ENCODE measurements around the gene GTPBP2. TPM values are rescaled to one million over a fixed set of nuclear protein-coding genes. Genes with fewer than 3 reads are reported as not detected.
A peak's percentile ranks its signal among the peaks of the same experiment; 100 is the strongest.

Gene GTPBP2
- total RNA-seq: 23.6 TPM
- long read RNA-seq, partial matches to known transcripts: 4 of 5 reads
- long read RNA-seq, other reads (novel, unspliced or antisense): 0 of 5 reads

DNA sequence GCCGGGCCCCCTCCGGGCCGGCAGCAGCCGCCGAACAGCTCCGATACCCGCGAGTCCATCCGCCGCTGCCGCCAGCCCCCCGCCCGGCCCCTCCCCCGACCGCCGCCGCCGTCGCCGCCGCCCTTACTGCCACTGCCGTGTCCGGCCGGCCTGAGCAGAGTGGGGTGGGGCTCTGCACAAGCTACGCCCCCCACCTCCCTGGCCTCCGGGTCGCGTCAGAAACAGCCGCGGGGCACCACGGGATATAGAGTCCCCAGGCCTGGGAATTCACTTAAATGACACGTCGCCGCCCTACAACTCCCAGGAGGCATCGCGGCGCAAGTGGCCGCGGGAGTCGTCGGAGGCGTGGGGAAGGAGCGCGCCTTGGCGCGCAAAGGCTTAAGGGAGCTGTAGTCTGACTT lies at the start of gene GTPBP2:
Gene GTPBP2, minus strand, starts transcription at position 161 of the 401 bp plus-strand sequence. Its CDS starts 102 bp downstream, at position 59.
- DNase-seq (peak; percentile 99), ATAC-seq (peak; percentile 89)
- intact Hi-C loops (cut with micrococcal nuclease): no loop called here

DNA sequence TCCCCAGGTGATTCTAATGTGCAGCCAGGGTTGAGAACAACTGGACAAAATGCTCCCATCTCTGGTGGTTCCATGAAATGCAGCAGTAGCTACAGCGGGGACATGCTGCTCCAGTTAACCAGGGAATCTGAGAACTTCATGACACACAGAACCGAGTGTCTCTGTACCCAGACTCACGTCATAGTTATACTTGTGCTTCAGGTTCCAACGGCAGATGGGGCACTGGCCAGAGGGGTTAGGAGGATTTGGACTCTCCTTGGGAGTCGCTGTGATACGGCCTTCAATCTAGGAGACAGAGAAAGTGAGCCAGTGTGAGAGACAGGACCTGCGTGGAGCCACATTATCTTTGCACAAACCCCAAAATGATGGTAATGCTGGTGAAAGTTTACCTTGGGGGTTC lies 49.3 kb upstream of the GTPBP2 start:
- DNase-seq (no peak), ATAC-seq (no peak)
- intact Hi-C loops (cut with micrococcal nuclease): no loop called here

- ATAC-seq (no peak), DNase-seq (no peak)
- intact Hi-C loops (cut with micrococcal nuclease): no loop called here
Measured at GRCh38 chr6:43677759-43678158, 48.7 kb upstream of the GTPBP2 start.

DNA sequence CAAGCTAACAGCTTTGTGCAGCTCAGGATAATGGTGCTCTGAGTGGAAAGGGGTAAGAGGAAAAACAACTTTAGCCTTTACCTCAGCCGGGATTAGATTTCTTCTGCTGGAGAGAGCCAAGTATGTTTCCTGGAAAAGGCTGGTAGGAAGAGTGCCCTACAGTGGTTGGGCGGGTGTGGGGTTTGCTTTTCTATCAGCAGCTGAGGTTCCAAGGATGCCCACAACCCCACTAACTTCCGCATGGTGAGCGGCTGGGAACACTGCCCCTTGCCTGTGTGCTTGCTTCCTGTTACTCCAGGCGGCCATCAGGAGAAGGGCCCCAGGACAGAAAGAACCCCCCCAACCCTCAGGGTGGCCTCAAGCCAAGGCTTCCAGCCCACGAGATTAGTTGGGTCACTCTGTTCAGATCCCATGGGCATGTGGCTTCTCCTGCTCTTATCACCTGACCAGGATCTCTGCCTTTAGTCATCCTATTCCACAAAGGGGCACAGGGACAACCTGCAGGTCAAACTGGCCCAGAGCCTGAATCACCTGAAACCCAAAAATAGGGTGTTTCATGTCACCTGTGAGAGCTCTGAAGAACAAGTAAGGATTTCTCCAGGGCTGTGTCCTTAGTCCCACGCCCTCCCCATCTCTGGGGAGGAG lies 48.0 kb upstream of the GTPBP2 start:
- DNase-seq (no peak), ATAC-seq (peak; percentile 18)
- intact Hi-C loops (cut with micrococcal nuclease): no loop called here

- DNase-seq: no peak
- ATAC-seq: no peak
- intact Hi-C loops (cut with micrococcal nuclease): no loop called here
Measured at GRCh38 chr6:43674921-43675320, 45.9 kb upstream of the GTPBP2 start.

GRCh38 chr6:43674291-43674690 lies 45.2 kb upstream of the GTPBP2 start:
- ATAC-seq: no peak
- intact Hi-C loops (cut with micrococcal nuclease): no loop called here

GRCh38 chr6:43673444-43674084 lies 44.5 kb upstream of the GTPBP2 start:
- no peak for DNase-seq
- intact Hi-C loops (cut with micrococcal nuclease): no loop called here
- ATAC-seq: no peak

More at GRCh38 chr6:43674291-43674690, 45.2 kb upstream of the GTPBP2 start:
- no peak for DNase-seq

- DNase-seq: no peak
- no peak for ATAC-seq
- intact Hi-C loops (cut with micrococcal nuclease): no loop called here
Measured at GRCh38 chr6:43671801-43672690, 43.0 kb upstream of the GTPBP2 start.

GRCh38 chr6:43671011-43671800 lies 42.1 kb upstream of the GTPBP2 start:
- DNase-seq: no peak
- intact Hi-C loops (cut with micrococcal nuclease): no loop called here
- ATAC-seq: no peak

DNA sequence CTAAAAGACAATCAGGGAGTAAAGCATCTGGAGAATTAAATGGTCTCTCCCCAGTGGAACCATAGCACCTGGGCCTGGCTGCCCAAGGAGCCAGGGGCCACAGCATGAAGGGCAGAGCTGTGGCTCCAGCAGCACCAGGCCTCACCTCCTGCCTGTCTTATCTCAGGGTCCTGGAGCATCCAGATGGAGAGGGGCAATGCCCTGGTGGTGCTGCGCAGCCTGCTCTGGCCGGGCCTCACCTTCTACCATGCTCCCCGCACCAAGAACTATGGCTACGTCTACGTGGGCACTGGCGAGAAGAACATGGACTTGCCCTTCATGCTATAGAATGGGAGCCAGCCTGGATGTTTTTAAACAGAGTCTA lies 41.5 kb upstream of the GTPBP2 start:
- ATAC-seq: no peak
- intact Hi-C loops (cut with micrococcal nuclease): no loop called here
- DNase-seq: no peak

GRCh38 chr6:43669922-43670622 lies 41.0 kb upstream of the GTPBP2 start:
- DNase-seq: no peak
- intact Hi-C loops (cut with micrococcal nuclease): loop anchor here (5.0 kb wide), 2 partner anchors 87 to 407 kb away; no protein-coding TSS in a partner anchor
- peak; percentile 6 for ATAC-seq

GRCh38 chr6:43669050-43669921 lies 40.2 kb upstream of the GTPBP2 start:
- intact Hi-C loops (cut with micrococcal nuclease): loop anchor here (5.0 kb wide), 2 partner anchors 88 to 408 kb away; no protein-coding TSS in a partner anchor
- ATAC-seq (peak; percentile 73), DNase-seq (peak; percentile 84)

DNA sequence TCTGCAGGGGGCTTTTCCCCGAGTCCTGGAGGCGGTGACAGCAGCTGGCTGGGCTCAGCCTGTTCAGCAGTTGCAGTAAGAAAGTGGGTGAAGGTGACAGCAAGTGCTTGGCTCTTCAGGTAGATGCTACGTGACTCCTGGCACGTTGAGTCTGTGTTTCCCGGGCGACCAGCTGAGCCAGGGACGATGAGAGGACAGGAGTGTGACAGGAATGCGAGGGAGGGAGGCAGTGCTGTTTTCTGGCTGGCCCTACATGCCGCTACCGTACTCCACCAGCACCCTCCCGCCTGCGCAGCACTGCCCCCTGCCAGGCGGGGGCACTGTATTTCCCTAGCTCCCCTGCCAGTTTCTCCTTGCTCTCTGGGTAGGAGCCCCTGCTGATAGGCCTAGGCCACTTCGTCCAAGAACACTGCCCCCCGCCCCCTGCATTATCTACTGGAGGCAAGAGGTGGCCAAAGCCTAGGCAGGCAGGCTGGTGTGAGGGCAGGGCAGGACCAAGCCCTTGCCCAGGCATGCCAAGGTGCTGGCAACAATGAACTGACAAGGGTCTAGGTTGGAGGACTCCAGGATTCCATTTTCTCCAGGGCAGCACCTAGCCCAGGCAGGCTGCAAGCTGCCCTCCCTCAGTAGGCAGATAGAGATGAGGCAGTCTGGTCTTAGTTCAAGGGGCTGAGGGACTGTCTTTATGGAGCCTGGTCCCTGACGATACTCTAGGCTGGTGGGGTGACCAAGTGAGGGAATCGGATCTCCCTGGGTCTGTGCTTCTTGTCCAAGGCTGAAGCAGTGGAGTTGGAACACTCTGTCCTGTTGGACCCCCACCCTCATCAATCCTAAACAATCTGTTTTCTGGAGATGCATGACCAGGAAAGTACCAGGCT lies 39.3 kb upstream of the GTPBP2 start:
- peak; percentile 77 for DNase-seq
- intact Hi-C loops (cut with micrococcal nuclease): loop anchor here (5.0 kb wide), 2 partner anchors 89 to 409 kb away; no protein-coding TSS in a partner anchor
- ATAC-seq: peak; percentile 75

DNA sequence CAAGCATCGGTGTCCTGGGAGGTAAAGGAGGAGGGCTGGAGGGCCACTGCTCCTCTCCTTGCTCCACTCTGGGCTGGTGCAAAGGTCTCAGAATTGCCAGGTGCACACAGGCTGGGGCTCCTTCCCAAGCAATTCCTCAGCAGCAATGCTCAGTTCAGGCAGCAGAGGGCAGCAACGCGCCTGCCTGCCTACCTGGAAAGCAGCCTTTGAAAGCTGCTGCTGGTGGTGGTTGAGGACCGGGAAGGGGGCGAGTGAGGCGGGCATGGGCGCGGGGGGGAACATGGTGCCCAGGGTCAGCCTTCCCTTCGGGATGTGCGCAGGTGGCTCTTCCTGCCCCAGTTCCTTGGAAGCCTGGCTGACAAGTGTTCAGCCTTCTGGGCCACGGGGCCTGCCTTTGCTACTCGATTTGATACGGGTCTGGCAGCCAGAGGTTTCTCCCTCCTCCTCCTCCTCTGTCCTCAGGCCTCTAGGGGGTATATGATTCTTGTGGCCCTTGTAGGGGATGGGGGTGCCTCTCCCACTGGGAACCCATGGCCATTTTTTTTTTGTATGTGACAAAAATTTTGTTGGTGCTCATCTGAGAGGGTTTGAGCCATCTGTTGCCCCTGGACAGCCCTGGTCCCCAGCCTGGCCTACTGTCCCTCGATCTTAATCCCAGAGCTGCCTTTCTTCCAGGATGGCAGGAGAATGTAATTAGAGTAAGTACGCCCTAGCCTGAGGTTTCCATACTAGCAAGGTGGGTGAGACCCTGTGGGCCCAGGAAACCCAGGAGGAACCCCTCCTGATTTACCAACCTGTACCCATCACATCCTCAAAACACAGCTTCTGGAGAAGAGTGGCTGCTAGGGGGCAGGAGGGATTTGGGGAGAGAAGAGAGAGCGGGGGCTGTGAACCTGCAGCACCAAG lies 38.4 kb upstream of the GTPBP2 start:
- ATAC-seq (peak; percentile 56), DNase-seq (peak; percentile 88)
- intact Hi-C loops (cut with micrococcal nuclease): loop anchor here (5.0 kb wide), 2 partner anchors 90 to 410 kb away; no protein-coding TSS in a partner anchor

DNA sequence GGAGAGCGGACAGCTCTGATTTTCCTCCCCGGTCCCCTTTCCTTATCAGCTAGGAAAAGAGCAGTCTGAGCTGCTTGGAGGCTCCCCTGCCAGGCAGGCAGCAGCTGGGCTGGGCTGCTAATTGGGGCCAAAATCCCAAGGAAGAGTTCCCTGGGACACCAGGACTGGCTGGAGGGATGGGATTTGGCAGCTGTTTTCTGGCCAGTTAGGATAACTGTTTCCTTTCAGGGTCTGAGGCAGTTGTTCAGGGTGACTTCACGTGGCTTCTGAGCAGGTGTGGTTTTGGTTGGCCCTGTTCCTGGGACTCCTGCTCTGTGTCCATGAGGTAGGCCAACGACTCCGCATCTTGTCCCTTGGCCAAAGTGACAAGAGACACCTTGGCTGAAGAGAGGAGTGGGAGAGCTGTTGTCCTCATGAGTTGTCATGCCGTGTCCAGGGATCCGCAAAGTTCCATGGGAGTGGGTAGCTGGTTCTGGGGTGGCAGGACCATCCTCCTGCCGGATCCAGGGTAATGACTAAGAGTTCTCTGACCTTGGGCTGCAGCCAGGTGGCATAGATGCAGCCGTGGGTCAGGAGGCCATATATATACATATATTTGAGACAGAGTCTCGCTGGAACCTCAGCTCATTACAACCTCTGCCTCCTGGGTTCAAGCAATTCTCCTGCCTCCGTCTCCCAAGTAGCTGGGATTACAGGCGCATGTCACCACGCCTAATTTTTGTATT lies 37.3 kb upstream of the GTPBP2 start:
- DNase-seq (no peak), ATAC-seq (no peak)
- intact Hi-C loops (cut with micrococcal nuclease): loop anchor here (5.0 kb wide), 2 partner anchors 91 to 411 kb away; no protein-coding TSS in a partner anchor
